Right renal cortex interstitium (tissue), 3 donors: ENCODE measurements around the gene COL28A1. TPM values are rescaled to one million over a fixed set of nuclear protein-coding genes. Genes with fewer than 3 reads are reported as not detected.
"Not testable (repeated sequence)": the region's sequence is repeated elsewhere in the genome, so short reads cannot be mapped to it uniquely, and the experiment has no call there.

ENCODE experiments used
- DNase-seq, 3 donors: peaks; one replicate each; pipeline ENCODE4 v3.0.0-alpha.2; 2013; ENCODE audit warnings: low read depth in 3 of 3, low spot score in 2 of 3
- polyA plus RNA-seq, 3 donors: library from polyadenylated mRNA; unstranded; fragments of 120-200 nt; gene quantifications; one replicate each; pipeline ENCODE4 v1.2.1, GENCODE V29; 2013; ENCODE audit not compliant: insufficient read length in 3 of 3

Gene COL28A1
- polyA plus RNA-seq, 3 donors = 7.2 to 12.3 (median 9.8) TPM

- DNase-seq = no peak
Measured at GRCh38 chr7:7478569-7478968, 57.1 kb downstream of the COL28A1 start.

DNA sequence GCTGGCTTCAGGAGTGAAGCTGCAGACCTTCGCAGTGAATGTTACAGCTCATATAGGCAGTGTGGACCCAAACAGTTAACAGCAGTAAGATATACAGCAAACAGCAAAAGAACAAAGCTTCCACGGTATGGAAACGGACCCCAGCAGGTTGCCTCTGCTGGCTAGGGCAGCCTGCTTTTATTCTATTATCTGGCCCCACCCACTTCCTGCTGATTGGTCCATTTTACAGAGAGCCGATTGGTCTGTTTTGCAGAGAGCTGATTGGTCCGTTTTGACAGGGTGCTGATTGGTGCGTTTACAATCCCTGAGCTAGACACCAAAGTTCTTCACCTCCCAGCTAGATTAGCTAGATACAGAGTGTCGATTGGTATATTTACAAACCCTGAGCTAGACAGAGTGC lies 58.0 kb downstream of the COL28A1 start:
- DNase-seq = not testable (repeated sequence)

DNA sequence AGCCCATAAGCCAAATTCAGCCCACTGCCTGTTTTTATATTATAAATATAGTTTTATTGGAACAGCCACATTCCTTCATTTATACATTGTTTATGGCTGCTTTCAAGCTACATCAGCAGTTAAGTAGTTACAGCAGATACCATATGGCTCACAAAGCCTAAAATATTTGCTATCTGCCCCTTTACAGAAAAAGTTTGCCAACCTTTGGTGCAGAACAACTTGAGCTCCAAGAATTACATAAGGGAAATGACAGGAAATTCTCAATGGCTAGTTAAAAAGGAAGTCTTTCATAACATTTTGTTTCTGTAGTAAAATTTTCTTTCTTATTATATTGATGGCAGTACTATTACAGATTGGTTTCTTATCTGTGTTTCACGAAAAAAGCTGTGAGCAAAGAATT lies 59.3 kb downstream of the COL28A1 start:
- no peak for DNase-seq

DNA sequence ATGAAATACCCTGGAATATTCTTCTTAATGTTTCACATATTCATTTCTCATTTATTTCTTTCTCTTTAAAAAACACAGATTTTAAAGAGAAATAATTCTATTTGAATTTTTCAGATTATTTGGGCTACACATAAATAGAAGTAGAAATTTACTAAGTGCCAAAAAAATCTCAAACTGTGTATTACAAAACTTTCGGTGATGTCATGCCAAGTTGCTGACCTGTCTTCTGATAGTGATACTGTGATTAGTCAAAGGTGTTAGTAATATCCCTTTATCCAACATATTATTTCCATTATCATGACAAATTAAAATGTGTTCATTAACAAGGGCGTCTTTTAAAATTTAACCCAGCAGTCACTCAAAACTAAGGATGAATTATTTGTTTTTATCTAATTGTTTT lies 60.1 kb downstream of the COL28A1 start:
- DNase-seq = no peak

DNA sequence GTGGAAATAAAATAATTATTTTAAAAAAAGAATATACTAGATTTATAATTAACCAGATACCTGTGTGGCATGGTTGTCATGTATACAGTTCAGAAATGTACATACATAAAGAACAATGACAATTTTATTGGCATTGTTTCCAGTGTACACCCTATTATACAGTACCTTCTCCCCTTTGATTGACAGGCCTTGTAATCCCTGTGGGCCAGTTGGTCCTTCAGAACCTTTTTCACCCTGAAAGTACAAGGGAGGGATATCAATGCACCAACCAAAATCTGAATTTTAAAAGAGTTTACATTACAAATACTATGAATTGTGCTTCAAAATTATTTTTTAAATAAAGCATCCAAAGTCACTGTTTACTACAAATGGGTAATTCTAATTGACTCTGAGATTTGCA lies 61.2 kb downstream of the COL28A1 start:
- DNase-seq = no peak

DNA sequence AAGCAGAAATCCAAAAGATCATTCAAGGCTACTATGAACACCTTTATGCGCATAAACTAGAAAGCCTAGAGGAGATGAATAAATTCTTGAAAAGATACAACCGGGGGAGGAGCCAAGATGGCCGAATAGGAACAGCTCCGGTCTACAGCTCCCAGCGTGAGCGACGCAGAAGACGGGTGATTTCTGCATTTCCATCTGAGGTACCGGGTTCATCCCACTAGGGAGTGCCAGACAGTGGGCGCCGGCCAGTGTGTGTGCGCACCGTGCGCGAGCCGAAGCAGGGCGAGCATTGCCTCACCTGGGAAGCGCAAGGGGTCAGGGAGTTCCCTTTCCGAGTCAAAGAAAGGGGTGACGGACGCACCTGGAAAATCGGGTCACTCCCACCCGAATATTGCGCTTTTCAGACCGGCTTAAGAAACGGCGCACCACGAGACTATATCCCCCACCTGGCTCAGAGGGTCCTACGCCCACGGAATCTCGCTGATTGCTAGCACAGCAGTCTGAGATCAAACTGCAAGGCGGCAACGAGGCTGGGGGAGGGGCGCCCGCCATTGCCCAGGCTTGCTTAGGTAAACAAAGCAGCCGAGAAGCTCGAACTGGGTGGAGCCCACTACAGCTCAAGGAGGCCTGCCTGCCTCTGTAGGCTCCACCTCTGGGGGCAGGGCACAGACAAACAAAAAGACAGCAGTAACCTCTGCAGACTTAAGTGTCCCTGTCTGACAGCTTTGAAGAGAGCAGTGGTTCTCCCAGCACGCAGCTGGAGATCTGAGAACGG lies 70.5 kb downstream of the COL28A1 start:
- DNase-seq = not testable (repeated sequence)

DNA sequence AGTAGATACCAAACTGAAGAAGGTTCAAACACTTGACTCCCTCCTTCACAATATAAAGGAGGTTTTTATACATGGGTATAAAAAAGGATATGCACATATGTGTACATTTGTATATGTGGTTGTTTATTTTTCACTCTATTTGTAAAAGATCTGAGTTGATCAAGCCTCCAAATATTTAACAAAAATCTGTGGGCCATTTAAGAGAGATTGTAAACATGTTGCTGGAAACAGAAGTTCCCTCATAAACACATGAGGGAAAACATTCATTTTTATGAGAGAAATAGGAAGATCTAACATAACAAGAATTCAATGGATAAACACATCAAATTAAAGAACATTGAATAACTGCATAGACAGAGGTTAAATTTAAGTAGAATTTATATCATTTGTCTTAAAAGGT lies 81.7 kb downstream of the COL28A1 start:
- DNase-seq = no peak

DNA sequence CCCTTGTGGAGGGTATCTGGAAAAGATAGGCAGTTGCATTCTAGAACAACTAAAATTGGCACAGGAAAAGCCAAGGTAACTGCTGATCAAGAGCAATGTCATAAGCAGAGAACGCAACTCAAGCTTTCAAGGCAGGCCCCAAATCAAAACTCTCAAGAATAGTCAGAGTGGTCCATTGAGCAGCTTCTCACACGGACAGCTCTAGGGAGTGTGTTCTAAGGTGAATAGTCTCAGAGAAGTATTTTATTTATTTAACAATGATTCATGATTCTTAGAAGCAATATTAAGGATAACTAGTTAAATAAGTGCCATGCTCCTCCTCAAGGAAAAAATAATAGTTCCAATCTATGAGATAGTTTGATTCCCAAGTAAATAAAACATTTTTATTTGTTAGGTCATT lies 83.0 kb downstream of the COL28A1 start:
- DNase-seq = no peak

- no peak for DNase-seq
Measured at GRCh38 chr7:7452119-7452518, 83.6 kb downstream of the COL28A1 start.

DNA sequence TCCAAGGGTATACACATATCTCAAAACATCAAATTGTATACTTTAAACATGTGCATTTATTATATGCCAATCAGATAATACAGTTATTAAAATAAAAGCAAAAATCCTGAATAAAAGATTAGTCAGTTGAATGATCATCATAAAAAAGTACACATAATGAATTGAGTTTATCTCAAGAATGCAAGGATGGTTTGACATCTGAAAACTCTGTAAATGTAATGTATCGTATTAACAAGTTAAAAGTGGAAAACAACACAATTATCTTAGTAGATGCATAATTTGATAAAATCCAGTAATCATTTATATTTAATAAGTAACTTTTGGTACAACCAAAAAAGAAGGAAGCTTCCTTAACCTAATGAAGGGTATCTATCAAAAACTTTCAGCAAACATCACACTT lies 86.6 kb downstream of the COL28A1 start:
- DNase-seq = no peak

DNA sequence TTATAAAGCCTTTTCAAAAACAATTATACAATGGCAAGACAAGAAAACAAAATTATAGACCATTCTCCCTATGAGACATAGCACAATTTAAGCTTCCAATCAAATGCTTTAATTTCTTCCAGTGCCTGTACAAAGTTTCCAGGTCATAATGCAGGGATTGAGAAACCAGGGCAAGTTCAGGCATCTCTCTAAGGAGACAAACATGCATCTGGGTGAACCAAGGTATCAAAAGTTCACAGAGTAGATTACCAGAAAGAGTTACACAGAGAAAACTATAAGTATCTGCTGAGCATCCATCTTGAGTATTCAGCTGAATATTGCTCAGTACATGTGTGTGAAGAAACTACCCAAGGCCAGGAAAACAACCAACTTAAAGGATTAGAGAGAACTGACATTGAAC lies 89.1 kb downstream of the COL28A1 start:
- DNase-seq = no peak

GRCh38 chr7:7443806-7444350 lies 91.8 kb downstream of the COL28A1 start:
- no peak for DNase-seq

DNA sequence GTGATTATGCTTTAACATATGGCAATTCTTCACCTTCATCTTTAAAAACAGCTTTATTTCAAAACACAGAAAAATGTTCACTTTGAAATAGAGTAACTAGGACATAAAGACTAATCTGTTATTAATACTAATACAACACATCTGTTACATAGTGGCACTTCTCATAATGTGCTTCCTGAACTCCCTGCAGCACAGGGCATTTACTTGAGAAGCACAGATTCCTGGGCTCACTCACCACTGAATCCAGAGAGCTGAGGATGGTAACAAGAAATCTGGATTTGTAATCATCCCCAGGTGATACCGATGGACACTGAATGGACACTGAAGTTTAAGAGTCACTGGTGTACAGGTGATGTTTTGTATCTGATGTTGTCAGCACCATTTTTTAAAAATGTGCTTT lies 96.1 kb downstream of the COL28A1 start:
- DNase-seq = no peak

- DNase-seq = no peak
Measured at GRCh38 chr7:7438851-7439250, 96.8 kb downstream of the COL28A1 start.

GRCh38 chr7:7435978-7436377 lies 99.7 kb downstream of the COL28A1 start:
- no peak for DNase-seq

- DNase-seq = no peak
Measured at GRCh38 chr7:7434329-7434728, 101.3 kb downstream of the COL28A1 start.

DNA sequence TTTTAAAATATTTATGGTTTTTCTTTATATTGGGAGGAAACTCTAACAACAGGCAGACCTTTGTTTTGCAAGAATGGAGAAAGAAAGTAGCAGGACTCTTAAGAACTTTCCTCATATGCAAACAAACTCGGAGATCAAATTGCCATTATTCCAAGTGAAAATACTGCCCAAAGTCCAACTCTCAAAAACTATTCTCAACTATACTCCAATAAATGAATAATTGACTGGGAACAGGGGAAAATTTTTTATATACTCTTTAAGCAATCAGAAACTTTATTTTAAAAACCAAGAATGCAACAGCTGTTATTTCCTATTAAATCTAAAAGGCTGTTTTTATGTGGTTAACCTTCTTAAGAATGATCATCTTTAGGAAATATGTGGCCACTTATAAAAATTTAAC lies 101.9 kb downstream of the COL28A1 start:
- DNase-seq = no peak

GRCh38 chr7:7432979-7433378 lies 102.7 kb downstream of the COL28A1 start:
- DNase-seq = no peak

DNA sequence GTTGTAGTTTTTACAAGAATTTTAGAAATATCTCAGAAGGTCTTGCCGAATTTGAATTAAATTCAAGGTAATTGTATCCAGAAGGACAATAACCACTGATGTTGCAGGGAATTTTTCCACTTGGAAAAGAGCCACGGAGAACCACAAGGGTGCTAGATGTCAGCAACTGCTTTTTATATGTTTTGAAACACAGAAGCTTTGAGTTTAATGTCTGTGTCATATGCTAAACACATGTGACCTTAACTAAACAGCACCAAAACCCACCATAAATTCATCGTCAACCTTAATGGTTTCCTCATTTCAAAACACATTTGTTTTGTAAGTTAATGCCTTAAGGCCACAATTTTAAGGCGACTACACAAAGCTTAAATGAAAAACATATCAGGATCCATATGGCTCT lies 106.9 kb downstream of the COL28A1 start:
- DNase-seq = no peak

- DNase-seq = no peak
Measured at GRCh38 chr7:7427363-7427762, 108.3 kb downstream of the COL28A1 start.

GRCh38 chr7:7426676-7427075 lies 109.0 kb downstream of the COL28A1 start:
- no peak for DNase-seq

- DNase-seq = no peak
Measured at GRCh38 chr7:7425321-7425720, 110.4 kb downstream of the COL28A1 start.
